Activated CD4-positive, alpha-beta T cell treated with anti-CD3 and anti-CD28 coated beads, Interleukin-2, amount 50 U/mL, for 1 hour (primary cell): ENCODE measurements around the gene C9orf43.

Experiments used
- DNase-seq: peaks from one replicate; pipeline ENCODE4 v3.0.0-alpha.2; 2020

C9orf43 gene

GRCh38 chr9:113471143-113471542 is 60.6 kb downstream of the C9orf43 start:
- DNase-seq: no peak

DNA sequence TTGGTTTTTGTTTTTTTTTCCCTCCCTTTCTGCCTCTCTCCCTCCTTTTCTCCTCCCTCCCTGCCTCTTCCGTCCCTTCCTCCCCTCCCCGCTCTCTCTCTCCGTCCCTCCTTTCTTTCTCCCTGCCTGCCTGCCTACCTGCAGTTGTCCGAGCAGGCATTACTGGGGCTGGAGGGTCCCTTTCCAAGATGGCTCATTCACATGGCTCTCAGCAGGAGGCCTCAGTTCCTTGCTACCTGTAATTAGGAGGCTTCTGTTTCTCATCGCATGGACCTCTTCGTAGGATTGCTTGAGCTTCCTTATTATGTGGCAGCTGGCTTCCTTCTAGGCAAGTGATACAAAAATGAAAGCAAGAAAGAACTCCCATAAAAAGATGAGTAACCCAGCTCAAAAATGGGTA is 61.0 kb downstream of the C9orf43 start:
- DNase-seq: no peak

DNA sequence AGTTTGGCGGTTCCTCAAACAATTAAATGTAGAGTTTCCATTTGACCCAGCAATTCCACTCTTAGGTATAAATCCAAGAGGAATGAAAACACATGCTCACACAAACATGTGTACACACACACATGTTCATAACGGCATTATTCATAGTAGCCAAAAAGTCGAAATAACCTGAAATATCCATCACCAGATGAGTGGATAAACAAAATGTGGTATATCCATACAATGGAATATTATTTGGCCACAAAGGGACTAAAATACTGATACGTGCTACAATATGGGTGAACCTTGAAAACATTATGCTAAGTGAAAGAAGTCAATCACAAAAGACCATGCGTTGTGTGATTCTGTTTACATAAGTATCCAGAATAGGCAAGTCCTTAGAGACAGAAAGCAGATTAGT is 61.7 kb downstream of the C9orf43 start:
- DNase-seq: no peak

DNA sequence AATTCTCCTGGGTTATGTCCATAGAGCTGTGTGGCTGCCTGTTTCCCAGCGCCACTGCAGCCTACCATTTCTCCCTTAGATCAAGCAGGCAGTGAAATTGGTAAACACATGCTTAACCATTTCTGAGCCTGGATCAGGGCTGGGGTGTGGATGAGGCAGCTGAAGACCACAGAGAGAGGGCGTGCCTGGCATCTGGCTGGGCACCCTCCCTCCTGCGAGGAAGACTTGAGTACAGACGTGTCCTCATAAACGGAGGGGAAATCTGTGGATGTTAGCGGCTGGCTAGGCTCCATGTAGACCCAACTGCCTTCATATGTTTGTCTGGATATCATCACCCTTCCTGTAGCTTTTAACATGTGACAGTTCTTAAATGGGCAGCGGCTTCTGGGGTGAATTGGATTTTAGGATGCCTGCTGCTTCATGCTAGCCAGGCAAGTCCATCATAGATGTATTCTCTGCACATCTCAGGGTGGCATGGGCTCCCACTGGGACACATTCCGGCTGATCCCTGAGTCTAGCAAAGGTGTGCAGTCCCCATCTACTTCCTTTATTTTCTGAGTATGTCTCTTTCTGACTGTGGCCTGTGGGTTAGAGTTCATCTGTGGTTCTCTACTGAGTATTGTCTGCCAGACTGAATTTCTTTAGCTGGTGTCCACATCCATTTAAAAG is 63.9 kb downstream of the C9orf43 start:
- DNase-seq: no peak

- no peak for DNase-seq
These were observed 64.5 kb downstream of the C9orf43 start for GRCh38 chr9:113475031-113475430.

GRCh38 chr9:113475992-113476391 is 65.4 kb downstream of the C9orf43 start:
- no peak for DNase-seq

DNA sequence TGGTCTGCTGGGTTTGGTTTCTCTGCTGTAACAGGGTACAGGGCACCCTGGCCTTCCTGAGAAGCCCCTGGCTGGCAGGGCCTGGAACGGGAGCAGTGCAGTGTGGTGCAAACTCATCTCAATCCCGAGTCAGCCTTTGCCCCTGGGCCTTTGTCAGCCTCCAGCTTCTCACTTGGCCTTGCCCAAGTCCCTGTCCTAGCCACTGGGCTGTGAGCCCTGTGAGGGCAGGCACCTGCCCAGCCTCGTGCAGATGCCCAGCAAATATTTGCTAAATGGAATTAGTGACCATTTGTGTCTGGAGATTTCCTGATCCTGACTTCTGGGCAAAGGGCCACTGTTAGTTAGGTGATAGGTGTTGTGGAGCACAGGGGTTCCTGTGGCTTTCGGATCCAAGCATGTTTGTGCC is 66.0 kb downstream of the C9orf43 start:
- DNase-seq: no peak

DNA sequence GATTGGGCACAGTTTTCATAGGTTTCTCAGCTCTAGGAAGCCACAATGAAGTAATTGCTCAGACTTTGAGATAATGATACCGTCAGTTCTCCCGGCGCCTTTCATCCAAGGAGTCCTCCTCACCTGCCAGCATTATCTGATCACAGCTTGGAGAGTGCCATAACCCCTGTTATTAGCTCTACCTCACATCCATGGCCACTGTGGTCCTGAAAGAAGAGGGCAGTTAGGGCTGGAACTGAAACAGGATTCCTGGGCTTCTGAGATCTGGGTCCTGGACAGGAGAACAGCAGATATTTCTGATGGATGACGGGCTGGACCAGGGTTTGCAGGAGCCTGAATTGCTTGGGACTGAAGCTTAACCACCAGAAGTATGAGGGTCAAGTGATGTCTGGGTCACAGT is 66.5 kb downstream of the C9orf43 start:
- DNase-seq: no peak

DNA sequence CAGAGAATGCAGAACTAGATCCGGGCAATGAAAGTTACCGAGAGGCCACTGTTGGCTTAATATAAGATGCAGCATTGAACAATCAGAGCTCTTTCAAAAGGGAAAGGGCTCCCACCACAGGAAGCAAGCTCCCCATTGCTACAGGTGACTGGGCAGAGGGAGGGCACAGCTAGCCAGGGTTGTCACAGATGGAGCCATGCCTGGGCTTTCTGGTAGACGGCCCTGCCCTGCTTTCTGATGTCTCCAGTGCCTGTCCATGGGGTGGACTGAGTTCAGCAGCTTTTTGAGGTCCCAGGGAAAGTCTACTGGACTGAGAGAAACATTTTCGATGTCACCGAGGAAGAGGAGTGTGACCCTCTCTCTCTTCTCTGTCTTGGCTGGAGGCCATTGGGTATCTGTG is 67.1 kb downstream of the C9orf43 start:
- no peak for DNase-seq

DNA sequence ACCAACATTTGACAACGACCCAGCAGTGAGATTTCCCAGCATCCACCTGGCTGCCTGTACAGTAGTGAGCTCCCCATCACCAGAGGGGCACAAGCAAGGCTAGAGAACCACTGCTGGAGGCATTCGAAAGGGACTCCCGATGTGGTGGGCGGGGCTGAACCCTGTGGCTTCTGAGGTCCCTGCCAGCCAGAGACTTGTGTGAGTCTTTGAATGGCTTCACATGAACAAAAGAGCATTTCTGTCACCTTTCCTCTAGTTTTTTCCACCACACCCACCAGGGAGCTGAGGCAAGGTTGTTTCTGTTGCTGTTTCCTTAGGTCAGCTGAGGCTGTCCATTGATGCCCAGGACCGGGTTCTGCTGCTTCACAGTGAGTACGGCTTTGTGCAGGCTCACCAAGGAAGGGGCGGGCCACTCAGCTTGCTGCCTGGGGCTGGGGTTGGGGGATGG is 68.7 kb downstream of the C9orf43 start:
- no peak for DNase-seq
